Measurements from ENCODE around the gene GAPDH.

GAPDH gene

GRCh38 chr12:6551496-6552139 lies 17.3 kb downstream of the GAPDH start:
- Histone ChIP-seq H3K36me3 (ENCODE audit: insufficient read depth) (no peaks in the 10 kb centered on the region; the same call in 1 of the 2 replicates), H3K4me2 (no peak overlapping the region), H4K20me1 (ENCODE audit: insufficient read depth) (no peaks in the 10 kb centered on the region), H3K9ac (no peak overlapping the region), H3K27ac (no peak overlapping the region), H3K4me3 (IDR thresholded peaks at IDR 0.05; ENCODE audit: insufficient read depth, low read depth, low read length) (no peak overlapping the region), H3K79me2 (ENCODE audit: insufficient read depth, low read depth) (peaks cover 7% of the 10 kb centered on the region), H2AFZ (ENCODE audit: low read depth) (no peak overlapping the region), H3K4me1 (ENCODE audit: low read depth, poor library complexity, severe bottlenecking) (peaks cover 4% of the 10 kb centered on the region), H3K27me3 (ENCODE audit: insufficient read depth, low read depth) (no peaks in the 10 kb centered on the region)
- TF ChIP-seq CTCF (conservative IDR thresholded peaks at IDR 0.05; ENCODE audit: low read depth, low read length), result no peak

GRCh38 chr12:6552140-6552551 lies 17.8 kb downstream of the GAPDH start:
- Histone ChIP-seq H3K4me2 (no peak overlapping the region), H3K27ac (no peak overlapping the region), H3K27me3 (ENCODE audit: insufficient read depth, low read depth) (no peaks in the 10 kb centered on the region), H2AFZ (ENCODE audit: low read depth) (no peak overlapping the region), H3K36me3 (ENCODE audit: insufficient read depth) (no peaks in the 10 kb centered on the region; the same call in 1 of the 2 replicates), H4K20me1 (ENCODE audit: insufficient read depth) (no peaks in the 10 kb centered on the region), H3K9ac (no peak overlapping the region), H3K79me2 (ENCODE audit: insufficient read depth, low read depth) (peaks cover 7% of the 10 kb centered on the region), H3K4me3 (IDR thresholded peaks at IDR 0.05; ENCODE audit: insufficient read depth, low read depth, low read length) (no peak overlapping the region), H3K4me1 (ENCODE audit: low read depth, poor library complexity, severe bottlenecking) (peaks cover 4% of the 10 kb centered on the region)
- TF ChIP-seq CTCF (conservative IDR thresholded peaks at IDR 0.05; ENCODE audit: low read depth, low read length), result no peak

GRCh38 chr12:6553051-6553868 lies 18.9 kb downstream of the GAPDH start:
- no peak for TF ChIP-seq CTCF (conservative IDR thresholded peaks at IDR 0.05; ENCODE audit: low read depth, low read length)
- peaks cover 4% of the 10 kb centered on the region for H3K4me1 ChIP-seq (ENCODE audit: low read depth, poor library complexity, severe bottlenecking)
- no peak overlapping the region for H3K4me2 ChIP-seq
- no peak overlapping the region for H3K27ac ChIP-seq
- H4K20me1 ChIP-seq (ENCODE audit: insufficient read depth), result no peaks in the 10 kb centered on the region
- no peaks in the 10 kb centered on the region; the same call in 1 of the 2 replicates for H3K36me3 ChIP-seq (ENCODE audit: insufficient read depth)
- no peak overlapping the region for H2AFZ ChIP-seq (ENCODE audit: low read depth)
- H3K9ac ChIP-seq, result no peak overlapping the region
- peaks cover 7% of the 10 kb centered on the region for H3K79me2 ChIP-seq (ENCODE audit: insufficient read depth, low read depth)
- H3K4me3 ChIP-seq (IDR thresholded peaks at IDR 0.05; ENCODE audit: insufficient read depth, low read depth, low read length), result no peak overlapping the region
- no peaks in the 10 kb centered on the region for H3K27me3 ChIP-seq (ENCODE audit: insufficient read depth, low read depth)

- peaks cover 4% of the 10 kb centered on the region for H3K4me1 ChIP-seq (ENCODE audit: low read depth, poor library complexity, severe bottlenecking)
- no peaks in the 10 kb centered on the region; the same call in 1 of the 2 replicates for H3K36me3 ChIP-seq (ENCODE audit: insufficient read depth)
- peaks cover 7% of the 10 kb centered on the region for H3K79me2 ChIP-seq (ENCODE audit: insufficient read depth, low read depth)
- H3K9ac ChIP-seq, result no peak overlapping the region
- H3K4me3 ChIP-seq (IDR thresholded peaks at IDR 0.05; ENCODE audit: insufficient read depth, low read depth, low read length), result no peak overlapping the region
- no peak overlapping the region for H2AFZ ChIP-seq (ENCODE audit: low read depth)
- H3K27me3 ChIP-seq (ENCODE audit: insufficient read depth, low read depth), result no peaks in the 10 kb centered on the region
- peak; percentile 38 for TF ChIP-seq CTCF (conservative IDR thresholded peaks at IDR 0.05; ENCODE audit: low read depth, low read length)
- H3K27ac ChIP-seq, result no peak overlapping the region
- no peaks in the 10 kb centered on the region for H4K20me1 ChIP-seq (ENCODE audit: insufficient read depth)
- H3K4me2 ChIP-seq, result peak overlapping the region; percentile 73
Observed at GRCh38 chr12:6554168-6555017, 20.1 kb downstream of the GAPDH start.

Measured in KMS-11 (cell line).